WTC11 (cell line): ENCODE measurements around the gene TNS3. TPM values are rescaled to one million over a fixed set of nuclear protein-coding genes. Genes with fewer than 3 reads are reported as not detected.

Source experiments
- ATAC-seq: fragments of 200-7000 bp; cut with Tn5 transposase; 2 replicates; pipeline ENCODE4 v1.10.0; 2021; ENCODE audit warnings: mild to moderate bottlenecking, moderate library complexity
- CTCF ChIA-PET: fragments of 300-600 bp; sonication (Branson Sonifier 250); formaldehyde crosslinking; loops from one replicate; lab custom pipeline; 2021; ENCODE audit warnings: antibody characterized with exemption; lab: Charles Lee
- POLR2A ChIA-PET: fragments of 350-600 bp; sonication (Branson Sonifier 250); formaldehyde crosslinking; loops from one replicate; lab custom pipeline; 2021; ENCODE audit warnings: antibody characterized with exemption; lab: Charles Lee
- DNase-seq: peaks from one replicate; pipeline ENCODE4 v3.0.0; 2021; ENCODE audit warnings: low spot score
- H3K27ac Mint-ChIP-seq: 2 replicates; pipeline ENCODE4 v1.8.0; 2021; ENCODE audit warnings: mixed read lengths
- H3K27me3 Mint-ChIP-seq: 2 replicates; pipeline ENCODE4 v1.8.0; 2021; ENCODE audit warnings: low read depth, mild to moderate bottlenecking, moderate library complexity, mixed read lengths
- H3K36me3 Mint-ChIP-seq: 2 replicates; pipeline ENCODE4 v1.8.0; 2021; ENCODE audit warnings: mixed read lengths
- H3K4me1 Mint-ChIP-seq: 2 replicates; pipeline ENCODE4 v1.8.0; 2022; ENCODE audit warnings: mixed read lengths
- H3K4me3 Mint-ChIP-seq: 2 replicates; pipeline ENCODE4 v1.8.0; 2021; ENCODE audit warnings: mild to moderate bottlenecking, moderate library complexity, mixed read lengths
- H3K9me3 Mint-ChIP-seq: 2 replicates; pipeline ENCODE4 v1.8.0; 2021; ENCODE audit warnings: mixed read lengths
- ATF6 ChIP-seq: sonication (generic); formaldehyde crosslinking; IDR thresholded peaks from 2 replicates; pipeline ENCODE4 v1.8.1; 2023; ENCODE audit warnings: mild to moderate bottlenecking, missing genetic modification reagents
- EMX1 ChIP-seq: fragments of 250-450 bp; sonication (Bioruptor Pico); IDR thresholded peaks from 2 replicates; pipeline ENCODE4 v1.8.0; 2021; ENCODE audit warnings: mild to moderate bottlenecking
- FOXJ3 ChIP-seq: sonication (generic); formaldehyde crosslinking; IDR thresholded peaks from 2 replicates; pipeline ENCODE4 v1.9.0; 2021; ENCODE audit warnings: missing genetic modification reagents, mild to moderate bottlenecking, borderline replicate concordance
- GABPB1 ChIP-seq: sonication (generic); formaldehyde crosslinking; IDR thresholded peaks from 2 replicates; pipeline ENCODE4 v1.8.1; 2023; ENCODE audit warnings: mild to moderate bottlenecking, missing genetic modification reagents
- GTF2I ChIP-seq: fragments of 250-450 bp; sonication (Bioruptor Pico); conservative IDR thresholded peaks from 2 replicates; pipeline ENCODE4 v1.4.0; 2021; ENCODE audit warnings: mild to moderate bottlenecking
- HMGA2 ChIP-seq: fragments of 250-450 bp; sonication (Bioruptor Pico); IDR thresholded peaks from 2 replicates; pipeline ENCODE4 v1.4.0; 2021; ENCODE audit warnings: mild to moderate bottlenecking, moderate library complexity
- MLX ChIP-seq: sonication (generic); formaldehyde crosslinking; IDR thresholded peaks from 2 replicates; pipeline ENCODE4 v1.8.1; 2023; ENCODE audit warnings: mild to moderate bottlenecking, missing genetic modification reagents, moderate library complexity
- MXD4 ChIP-seq: fragments of 250-450 bp; sonication (Bioruptor Pico); IDR thresholded peaks from 2 replicates; pipeline ENCODE4 v1.8.0; 2021; ENCODE audit warnings: mild to moderate bottlenecking, moderate library complexity, borderline replicate concordance
- SMAD3 ChIP-seq: sonication (generic); formaldehyde crosslinking; IDR thresholded peaks from 2 replicates; pipeline ENCODE4 v1.8.0; 2022; ENCODE audit warnings: missing genetic modification reagents, mild to moderate bottlenecking, borderline replicate concordance
- STAT6 ChIP-seq: sonication (generic); formaldehyde crosslinking; conservative IDR thresholded peaks from 2 replicates; pipeline ENCODE4 v1.8.1; 2023; ENCODE audit warnings: mild to moderate bottlenecking, low read depth, missing genetic modification reagents, moderate library complexity
- TEAD1 ChIP-seq: sonication (generic); formaldehyde crosslinking; IDR thresholded peaks from 2 replicates; pipeline ENCODE4 v1.8.0; 2022; ENCODE audit warnings: mild to moderate bottlenecking, missing genetic modification reagents
- USF1 ChIP-seq: sonication (generic); formaldehyde crosslinking; IDR thresholded peaks from 2 replicates; pipeline ENCODE4 v1.8.0; 2022; ENCODE audit warnings: mild to moderate bottlenecking, missing genetic modification reagents
- ZNF317 ChIP-seq: sonication (generic); formaldehyde crosslinking; IDR thresholded peaks from 2 replicates; pipeline ENCODE4 v1.8.1; 2023; ENCODE audit warnings: low read depth, mild to moderate bottlenecking, moderate library complexity, missing genetic modification reagents, borderline replicate concordance
- ZNF423 ChIP-seq: fragments of 250-450 bp; sonication (Bioruptor Pico); IDR thresholded peaks from 2 replicates; pipeline ENCODE4 v2.1.2; 2022; ENCODE audit warnings: mild to moderate bottlenecking, moderate library complexity
- total RNA-seq: library from RNA; stranded (reverse); gene quantifications from 3 replicates; pipeline ENCODE4 v1.2.3, GENCODE V29; 2021
- TF ChIP-seq, protein P1 (sequence below): fragments of 250-450 bp; sonication (Bioruptor Pico); IDR thresholded peaks from 2 replicates; pipeline ENCODE4 v1.9.0; 2021; ENCODE audit warnings: mild to moderate bottlenecking, borderline replicate concordance
- TF ChIP-seq, protein P2 (sequence below): fragments of 250-450 bp; sonication (Bioruptor Pico); IDR thresholded peaks from 2 replicates; pipeline ENCODE4 v1.9.0; 2021; ENCODE audit warnings: moderate library complexity, mild to moderate bottlenecking, inconsistent platforms, borderline replicate concordance
- TF ChIP-seq, protein P3 (sequence below): sonication (generic); formaldehyde crosslinking; IDR thresholded peaks from 2 replicates; pipeline ENCODE4 v1.8.0; 2022; ENCODE audit warnings: missing genetic modification reagents

The TNS3 gene
- total RNA-seq, 1 experiment from 2014 or later = 37.7 TPM

GRCh38 chr7:47419471-47419870 is 162.4 kb downstream of the TNS3 start (continued):
- TF ChIP-seq, protein P1, sequence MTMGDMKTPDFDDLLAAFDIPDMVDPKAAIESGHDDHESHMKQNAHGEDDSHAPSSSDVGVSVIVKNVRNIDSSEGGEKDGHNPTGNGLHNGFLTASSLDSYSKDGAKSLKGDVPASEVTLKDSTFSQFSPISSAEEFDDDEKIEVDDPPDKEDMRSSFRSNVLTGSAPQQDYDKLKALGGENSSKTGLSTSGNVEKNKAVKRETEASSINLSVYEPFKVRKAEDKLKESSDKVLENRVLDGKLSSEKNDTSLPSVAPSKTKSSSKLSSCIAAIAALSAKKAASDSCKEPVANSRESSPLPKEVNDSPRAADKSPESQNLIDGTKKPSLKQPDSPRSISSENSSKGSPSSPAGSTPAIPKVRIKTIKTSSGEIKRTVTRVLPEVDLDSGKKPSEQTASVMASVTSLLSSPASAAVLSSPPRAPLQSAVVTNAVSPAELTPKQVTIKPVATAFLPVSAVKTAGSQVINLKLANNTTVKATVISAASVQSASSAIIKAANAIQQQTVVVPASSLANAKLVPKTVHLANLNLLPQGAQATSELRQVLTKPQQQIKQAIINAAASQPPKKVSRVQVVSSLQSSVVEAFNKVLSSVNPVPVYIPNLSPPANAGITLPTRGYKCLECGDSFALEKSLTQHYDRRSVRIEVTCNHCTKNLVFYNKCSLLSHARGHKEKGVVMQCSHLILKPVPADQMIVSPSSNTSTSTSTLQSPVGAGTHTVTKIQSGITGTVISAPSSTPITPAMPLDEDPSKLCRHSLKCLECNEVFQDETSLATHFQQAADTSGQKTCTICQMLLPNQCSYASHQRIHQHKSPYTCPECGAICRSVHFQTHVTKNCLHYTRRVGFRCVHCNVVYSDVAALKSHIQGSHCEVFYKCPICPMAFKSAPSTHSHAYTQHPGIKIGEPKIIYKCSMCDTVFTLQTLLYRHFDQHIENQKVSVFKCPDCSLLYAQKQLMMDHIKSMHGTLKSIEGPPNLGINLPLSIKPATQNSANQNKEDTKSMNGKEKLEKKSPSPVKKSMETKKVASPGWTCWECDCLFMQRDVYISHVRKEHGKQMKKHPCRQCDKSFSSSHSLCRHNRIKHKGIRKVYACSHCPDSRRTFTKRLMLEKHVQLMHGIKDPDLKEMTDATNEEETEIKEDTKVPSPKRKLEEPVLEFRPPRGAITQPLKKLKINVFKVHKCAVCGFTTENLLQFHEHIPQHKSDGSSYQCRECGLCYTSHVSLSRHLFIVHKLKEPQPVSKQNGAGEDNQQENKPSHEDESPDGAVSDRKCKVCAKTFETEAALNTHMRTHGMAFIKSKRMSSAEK (CRISPR knock-in tag) = no peak
- no peak for TF ChIP-seq SMAD3 (CRISPR knock-in tag)
- no peak for TF ChIP-seq MXD4 (CRISPR knock-in tag)
- TF ChIP-seq ZNF423 (CRISPR knock-in tag) = no peak
- no peak for TF ChIP-seq TEAD1 (CRISPR knock-in tag)
- TF ChIP-seq FOXJ3 (CRISPR knock-in tag) = no peak
- no peak for TF ChIP-seq ATF6 (CRISPR knock-in tag)
- TF ChIP-seq, protein P2, sequence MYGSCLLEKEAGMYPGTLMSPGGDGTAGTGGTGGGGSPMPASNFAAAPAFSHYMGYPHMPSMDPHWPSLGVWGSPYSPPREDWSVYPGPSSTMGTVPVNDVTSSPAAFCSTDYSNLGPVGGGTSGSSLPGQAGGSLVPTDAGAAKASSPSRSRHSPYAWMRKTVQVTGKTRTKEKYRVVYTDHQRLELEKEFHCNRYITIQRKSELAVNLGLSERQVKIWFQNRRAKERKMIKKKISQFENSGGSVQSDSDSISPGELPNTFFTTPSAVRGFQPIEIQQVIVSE (CRISPR knock-in tag) = no peak

GRCh38 chr7:47418601-47419309 is 163.2 kb downstream of the TNS3 start:
- POLR2A ChIA-PET = no interaction called here
- H3K4me1 Mint-ChIP-seq = peaks cover 10% of the 10 kb centered on the region
- H3K27ac Mint-ChIP-seq = no peak overlapping the region
- H3K9me3 Mint-ChIP-seq = peaks cover 14% of the 10 kb centered on the region
- no peak for ATAC-seq
- H3K4me3 Mint-ChIP-seq = no peak overlapping the region
- no peak for DNase-seq
- CTCF ChIA-PET = interaction anchor here (0.6 to 2.0 kb wide), 4 partner anchors 8 to 153 kb away, joined by 3 to 10 read pairs (median 3); no protein-coding TSS in a partner anchor
- peaks cover 30% of the 10 kb centered on the region for H3K36me3 Mint-ChIP-seq
- H3K27me3 Mint-ChIP-seq = no peaks in the 10 kb centered on the region
- no peak for TF ChIP-seq GTF2I (CRISPR knock-in tag)
- no peak for TF ChIP-seq EMX1 (CRISPR knock-in tag)
- no peak for TF ChIP-seq TEAD1 (CRISPR knock-in tag)
- TF ChIP-seq ZNF317 (CRISPR knock-in tag) = no peak
- no peak for TF ChIP-seq ZNF423 (CRISPR knock-in tag)
- TF ChIP-seq, protein P3, sequence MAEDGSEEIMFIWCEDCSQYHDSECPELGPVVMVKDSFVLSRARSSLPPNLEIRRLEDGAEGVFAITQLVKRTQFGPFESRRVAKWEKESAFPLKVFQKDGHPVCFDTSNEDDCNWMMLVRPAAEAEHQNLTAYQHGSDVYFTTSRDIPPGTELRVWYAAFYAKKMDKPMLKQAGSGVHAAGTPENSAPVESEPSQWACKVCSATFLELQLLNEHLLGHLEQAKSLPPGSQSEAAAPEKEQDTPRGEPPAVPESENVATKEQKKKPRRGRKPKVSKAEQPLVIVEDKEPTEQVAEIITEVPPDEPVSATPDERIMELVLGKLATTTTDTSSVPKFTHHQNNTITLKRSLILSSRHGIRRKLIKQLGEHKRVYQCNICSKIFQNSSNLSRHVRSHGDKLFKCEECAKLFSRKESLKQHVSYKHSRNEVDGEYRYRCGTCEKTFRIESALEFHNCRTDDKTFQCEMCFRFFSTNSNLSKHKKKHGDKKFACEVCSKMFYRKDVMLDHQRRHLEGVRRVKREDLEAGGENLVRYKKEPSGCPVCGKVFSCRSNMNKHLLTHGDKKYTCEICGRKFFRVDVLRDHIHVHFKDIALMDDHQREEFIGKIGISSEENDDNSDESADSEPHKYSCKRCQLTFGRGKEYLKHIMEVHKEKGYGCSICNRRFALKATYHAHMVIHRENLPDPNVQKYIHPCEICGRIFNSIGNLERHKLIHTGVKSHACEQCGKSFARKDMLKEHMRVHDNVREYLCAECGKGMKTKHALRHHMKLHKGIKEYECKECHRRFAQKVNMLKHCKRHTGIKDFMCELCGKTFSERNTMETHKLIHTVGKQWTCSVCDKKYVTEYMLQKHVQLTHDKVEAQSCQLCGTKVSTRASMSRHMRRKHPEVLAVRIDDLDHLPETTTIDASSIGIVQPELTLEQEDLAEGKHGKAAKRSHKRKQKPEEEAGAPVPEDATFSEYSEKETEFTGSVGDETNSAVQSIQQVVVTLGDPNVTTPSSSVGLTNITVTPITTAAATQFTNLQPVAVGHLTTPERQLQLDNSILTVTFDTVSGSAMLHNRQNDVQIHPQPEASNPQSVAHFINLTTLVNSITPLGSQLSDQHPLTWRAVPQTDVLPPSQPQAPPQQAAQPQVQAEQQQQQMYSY (CRISPR knock-in tag) = no peak
- TF ChIP-seq, protein P2 (CRISPR knock-in tag) = no peak
- no peak for TF ChIP-seq MLX
- TF ChIP-seq STAT6 = no peak
- no peak for TF ChIP-seq GABPB1 (CRISPR knock-in tag)
- TF ChIP-seq HMGA2 (CRISPR knock-in tag) = no peak
- TF ChIP-seq USF1 = no peak
